GM20431 (cell line): ENCODE data around the gene STUB1.

Experiments used
- in situ Hi-C: fragments of 300-500 bp; cut with MseI, MboI; formaldehyde crosslinking; loops from one replicate; pipeline ENCODE4 v1.15.0; 2020; ENCODE audit warnings: low sequenced_read_pairs; ENCODE audit not compliant: unreplicated experiment

Gene STUB1

DNA sequence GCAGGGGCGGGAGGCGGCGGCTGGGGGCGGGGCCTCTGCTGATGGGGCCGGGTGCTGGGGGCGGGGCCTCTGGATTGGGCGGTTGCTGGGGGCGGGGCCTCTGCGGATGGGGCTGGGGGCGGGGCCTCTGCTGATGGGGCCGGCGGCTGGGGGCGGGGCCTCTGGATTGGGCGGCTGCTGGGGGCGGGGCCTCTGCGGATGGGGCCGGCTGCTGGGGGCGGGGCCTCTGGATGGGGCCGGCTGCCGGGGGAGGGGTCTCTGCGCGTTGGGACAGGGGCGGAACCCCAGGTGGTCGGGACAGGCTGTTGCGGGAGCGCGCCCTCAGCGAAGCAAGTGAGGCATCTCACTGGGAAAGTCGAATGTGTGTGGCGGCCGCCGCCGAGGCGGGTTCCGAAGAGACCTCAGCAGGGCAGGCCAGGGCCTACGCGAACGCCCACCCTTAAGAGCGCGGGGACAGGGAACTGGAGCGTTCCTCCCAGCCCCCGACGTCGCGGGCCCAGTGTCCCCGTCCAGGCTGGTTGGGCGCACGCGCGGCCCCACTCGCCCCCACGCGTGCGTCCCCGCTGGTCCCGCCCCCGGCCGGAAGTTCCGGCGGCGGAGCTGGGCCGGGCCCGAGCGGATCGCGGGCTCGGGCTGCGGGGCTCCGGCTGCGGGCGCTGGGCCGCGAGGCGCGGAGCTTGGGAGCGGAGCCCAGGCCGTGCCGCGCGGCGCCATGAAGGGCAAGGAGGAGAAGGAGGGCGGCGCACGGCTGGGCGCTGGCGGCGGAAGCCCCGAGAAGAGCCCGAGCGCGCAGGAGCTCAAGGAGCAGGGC lies at the start of gene STUB1:
STUB1 (plus strand) TSS at position 597 of the 811 bp plus-strand sequence; CDS start at position 713, 116 bp downstream.
- in situ Hi-C loops = no loop called here

- in situ Hi-C loops = no loop called here
Observed at GRCh38 chr16:630815-631405, 49.3 kb upstream of the STUB1 start, which contains the start of gene WFIKKN1. Gene WFIKKN1, plus strand, starts transcription at chr16:630985. Its CDS starts 269 bp downstream, at chr16:631254.

- in situ Hi-C loops = no loop called here
Observed at GRCh38 chr16:631808-632358, 48.3 kb upstream of the STUB1 start.

GRCh38 chr16:632486-633335 lies 47.5 kb upstream of the STUB1 start:
- in situ Hi-C loops = no loop called here

DNA sequence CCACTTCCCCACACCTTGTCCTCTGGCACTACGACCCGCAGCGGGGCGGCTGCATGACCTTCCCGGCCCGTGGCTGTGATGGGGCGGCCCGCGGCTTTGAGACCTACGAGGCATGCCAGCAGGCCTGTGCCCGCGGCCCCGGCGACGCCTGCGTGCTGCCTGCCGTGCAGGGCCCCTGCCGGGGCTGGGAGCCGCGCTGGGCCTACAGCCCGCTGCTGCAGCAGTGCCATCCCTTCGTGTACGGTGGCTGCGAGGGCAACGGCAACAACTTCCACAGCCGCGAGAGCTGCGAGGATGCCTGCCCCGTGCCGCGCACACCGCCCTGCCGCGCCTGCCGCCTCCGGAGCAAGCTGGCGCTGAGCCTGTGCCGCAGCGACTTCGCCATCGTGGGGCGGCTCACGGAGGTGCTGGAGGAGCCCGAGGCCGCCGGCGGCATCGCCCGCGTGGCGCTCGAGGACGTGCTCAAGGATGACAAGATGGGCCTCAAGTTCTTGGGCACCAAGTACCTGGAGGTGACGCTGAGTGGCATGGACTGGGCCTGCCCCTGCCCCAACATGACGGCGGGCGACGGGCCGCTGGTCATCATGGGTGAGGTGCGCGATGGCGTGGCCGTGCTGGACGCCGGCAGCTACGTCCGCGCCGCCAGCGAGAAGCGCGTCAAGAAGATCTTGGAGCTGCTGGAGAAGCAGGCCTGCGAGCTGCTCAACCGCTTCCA lies 46.7 kb upstream of the STUB1 start:
- in situ Hi-C loops = no loop called here

- in situ Hi-C loops = no loop called here
Observed at GRCh38 chr16:634051-634670, 46.0 kb upstream of the STUB1 start.

DNA sequence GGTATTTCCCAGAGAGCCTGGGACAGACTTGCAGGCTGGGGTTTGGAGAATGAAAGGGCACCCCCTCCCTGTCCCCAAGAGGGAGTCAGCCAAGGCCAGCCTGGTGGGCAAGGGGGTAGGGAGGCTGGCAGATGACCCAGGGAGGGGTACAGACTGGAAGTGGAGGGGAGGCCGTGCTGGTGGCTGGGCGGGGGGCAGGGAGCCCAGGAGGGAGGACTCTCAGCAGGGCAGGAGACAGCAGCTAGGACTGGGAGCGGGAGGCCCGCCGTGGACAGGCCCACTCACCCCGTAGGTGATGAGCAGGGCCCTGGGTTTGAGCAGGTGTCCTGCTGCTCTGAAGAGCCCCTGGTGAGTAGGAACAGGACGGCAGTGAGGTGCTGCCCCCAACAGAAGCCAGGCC lies 45.2 kb upstream of the STUB1 start:
- in situ Hi-C loops = no loop called here

- in situ Hi-C loops = no loop called here
Observed at GRCh38 chr16:635573-636205, 44.5 kb upstream of the STUB1 start.

DNA sequence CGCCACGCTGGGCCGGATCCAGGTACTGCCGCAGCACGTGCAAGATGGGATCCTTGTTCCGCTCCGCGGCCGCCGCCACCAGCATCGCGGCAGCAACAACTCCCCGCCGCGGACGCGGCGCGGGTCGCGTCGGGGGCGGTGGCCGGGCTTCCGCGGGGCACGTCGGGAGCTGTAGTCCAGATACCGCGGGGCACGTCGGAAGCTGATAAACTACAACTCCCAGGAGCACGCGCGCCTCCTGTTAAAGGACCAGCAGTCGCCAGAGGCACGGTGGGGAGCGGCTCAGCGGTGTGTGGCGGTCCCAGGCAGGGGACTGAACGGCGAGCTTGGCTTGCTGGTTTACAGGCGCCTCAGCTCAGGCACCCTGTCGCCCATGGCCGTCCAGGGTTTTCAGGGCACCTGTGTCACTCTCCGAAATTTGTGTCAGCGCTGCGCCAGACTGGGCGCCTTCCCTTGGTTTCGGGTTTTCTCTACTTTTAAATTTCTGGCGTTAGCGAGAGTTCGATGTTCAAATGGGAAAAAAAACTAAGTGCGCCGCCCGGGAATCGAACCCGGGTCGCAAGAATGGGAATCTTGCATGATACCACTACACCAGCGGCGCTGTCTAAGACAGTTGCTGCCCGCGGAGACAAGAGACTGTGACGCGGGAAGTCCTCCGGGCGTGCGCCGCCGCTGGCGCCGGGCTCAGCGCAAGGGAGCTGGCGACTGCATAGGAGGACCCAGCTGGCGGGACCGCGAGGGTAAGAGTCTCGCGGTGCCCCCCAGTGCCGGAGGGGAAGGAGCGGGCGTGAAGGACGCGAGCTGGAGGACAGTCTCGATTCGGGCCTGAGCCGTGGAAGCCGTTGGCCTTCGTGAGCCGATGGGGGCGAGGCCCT lies 43.8 kb upstream of the STUB1 start, which contains the start of gene METTL26:
METTL26 (minus strand) TSS at position 100 of the 875 bp plus-strand sequence; CDS start at position 85, 15 bp downstream.
- in situ Hi-C loops = no loop called here

GRCh38 chr16:637081-638018 lies 42.9 kb upstream of the STUB1 start:
- in situ Hi-C loops = no loop called here

DNA sequence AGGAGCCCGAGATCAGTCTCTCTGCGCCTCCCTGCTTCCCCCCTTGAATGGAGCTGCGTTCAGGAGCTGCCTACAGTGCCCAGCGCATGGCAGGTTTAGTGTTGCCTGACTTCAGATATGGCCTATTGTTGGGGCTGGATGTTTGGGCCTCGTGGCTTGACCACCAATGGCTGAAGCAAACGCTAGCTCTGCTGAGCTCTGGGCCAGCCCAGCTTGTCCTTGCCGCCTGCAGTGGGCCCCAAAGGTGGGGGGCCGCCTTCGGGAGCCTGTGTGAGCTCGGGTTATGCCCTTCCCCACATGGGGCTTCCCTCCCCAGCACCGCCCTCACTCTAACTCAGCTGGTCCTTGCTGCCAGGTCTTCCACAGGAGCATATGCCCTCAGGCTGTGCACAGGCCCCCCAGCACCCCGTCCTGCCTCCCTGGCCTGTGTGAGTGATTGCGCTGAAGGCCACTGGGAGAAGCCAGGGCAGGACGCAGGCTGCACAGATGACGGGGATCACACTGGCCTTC lies 42.1 kb upstream of the STUB1 start:
- in situ Hi-C loops = no loop called here

GRCh38 chr16:638836-639235 lies 41.4 kb upstream of the STUB1 start:
- in situ Hi-C loops = no loop called here

DNA sequence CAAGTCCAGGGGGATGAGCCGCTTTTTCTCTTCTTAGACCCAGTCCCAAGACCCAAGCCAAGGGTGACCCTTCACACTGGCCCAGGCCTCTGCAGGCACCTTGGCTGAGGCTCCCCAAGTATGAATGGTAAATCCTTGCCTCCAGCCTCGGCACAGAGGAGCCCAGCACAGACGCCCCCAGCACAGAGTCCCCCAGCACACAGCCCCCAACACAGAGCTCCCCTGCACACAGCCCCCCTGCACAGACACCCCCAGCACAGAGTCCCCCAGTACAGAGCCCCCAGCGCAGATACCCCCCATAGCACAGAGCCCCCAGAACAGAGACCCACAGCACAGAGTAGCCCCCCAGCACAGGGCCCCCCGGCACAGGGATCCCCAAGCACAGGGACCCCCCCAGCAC lies 39.6 kb upstream of the STUB1 start:
- in situ Hi-C loops = no loop called here

GRCh38 chr16:641326-642188 lies 38.7 kb upstream of the STUB1 start, which contains the start of gene MCRIP2:
Gene MCRIP2, plus strand, starts transcription at chr16:641828. Its CDS starts 164 bp downstream, at chr16:641992.
- in situ Hi-C loops = no loop called here

GRCh38 chr16:642189-643049 lies 37.8 kb upstream of the STUB1 start:
- in situ Hi-C loops = no loop called here
